CD4-positive, alpha-beta T cell treated with Interleukin-4 for 4 hours (primary cell): Measurements from ENCODE around the gene CLDN7.
A peak's percentile ranks its signal among the peaks of the same experiment; 100 is the strongest.
"Not testable (repeated sequence)": the region's sequence is repeated elsewhere in the genome, so short reads cannot be mapped to it uniquely, and the experiment has no call there.

Experiments used
- DNase-seq: peaks from one replicate; pipeline ENCODE4 v3.0.0-alpha.2; 2020

CLDN7 gene

DNA sequence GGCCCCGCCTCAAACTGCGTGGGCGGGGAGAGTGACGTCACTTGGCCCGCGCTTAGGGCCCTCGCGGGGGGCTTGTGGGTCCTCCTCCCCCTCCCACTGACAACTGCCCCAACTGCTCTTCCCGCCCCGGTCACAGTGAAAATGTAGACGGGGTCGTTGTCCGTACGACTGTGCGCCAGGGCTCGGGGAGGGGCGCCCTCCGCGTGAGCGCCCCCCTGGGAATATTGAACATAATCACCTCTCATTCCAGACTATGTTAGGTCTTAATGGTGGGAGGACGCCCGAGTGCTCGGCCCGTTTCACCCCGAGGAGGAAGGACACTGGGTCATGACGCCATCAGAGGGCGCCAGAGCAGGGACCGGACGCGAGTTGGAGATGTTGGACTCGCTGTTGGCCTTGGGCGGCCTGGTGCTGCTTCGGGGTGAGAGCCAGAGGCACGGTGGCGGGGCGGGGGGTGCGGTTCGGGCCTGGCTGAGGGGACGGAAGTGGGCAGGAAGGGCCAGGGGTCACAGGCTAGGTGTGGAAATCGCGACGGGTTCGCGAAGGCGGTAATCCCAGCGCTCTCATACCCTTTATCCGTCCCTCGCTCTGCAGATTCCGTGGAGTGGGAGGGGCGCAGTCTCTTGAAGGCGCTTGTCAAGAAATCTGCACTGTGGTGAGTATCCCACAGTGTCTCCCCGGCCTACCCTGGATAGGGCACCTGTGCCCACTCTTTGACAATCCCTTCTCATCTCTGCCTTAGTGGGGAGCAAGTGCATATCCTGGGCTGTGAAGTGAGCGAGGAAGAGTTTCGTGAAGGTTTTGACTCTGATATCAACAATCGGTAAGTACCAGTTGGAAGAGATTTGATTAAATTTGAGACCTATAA lies 9.9 kb downstream of the CLDN7 start, which contains the start of gene ELP5:
Gene ELP5, plus strand, starts transcription at position 40 of the 868 bp plus-strand sequence. Its CDS starts 336 bp downstream, at position 376.
- DNase-seq = peak; percentile 88

DNA sequence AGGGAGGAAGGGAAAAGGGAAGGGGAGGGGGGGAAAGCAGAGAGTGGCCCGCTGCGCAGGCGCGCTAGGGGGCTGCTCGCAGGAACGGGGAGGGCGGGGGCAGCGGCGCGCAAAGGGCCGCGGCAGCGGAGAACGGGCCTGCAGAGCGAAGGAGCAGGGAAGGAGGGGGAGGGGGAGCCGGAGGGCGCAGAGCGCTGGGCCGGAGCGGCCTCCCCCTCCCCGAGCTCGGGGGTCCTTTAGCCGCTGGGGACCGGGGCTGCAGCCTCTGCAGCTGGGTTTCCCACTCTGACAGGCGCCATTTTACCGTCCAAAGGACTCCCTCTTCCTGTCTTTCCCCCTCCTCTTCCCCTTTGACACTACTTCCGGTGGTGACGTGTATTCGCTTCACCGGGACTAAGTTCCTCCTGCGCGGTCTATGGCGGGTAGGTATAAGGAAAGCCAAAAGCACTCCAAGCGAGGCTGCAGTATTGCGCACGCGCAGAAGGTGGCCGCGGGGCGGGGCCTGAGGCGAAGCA lies 10.6 kb downstream of the CLDN7 start, which contains the start of gene CTDNEP1:
Gene CTDNEP1, minus strand, starts transcription at position 74 of the 515 bp plus-strand sequence. CDS start 438 bp downstream, outside the sequence.
- peak; percentile 100 for DNase-seq

DNA sequence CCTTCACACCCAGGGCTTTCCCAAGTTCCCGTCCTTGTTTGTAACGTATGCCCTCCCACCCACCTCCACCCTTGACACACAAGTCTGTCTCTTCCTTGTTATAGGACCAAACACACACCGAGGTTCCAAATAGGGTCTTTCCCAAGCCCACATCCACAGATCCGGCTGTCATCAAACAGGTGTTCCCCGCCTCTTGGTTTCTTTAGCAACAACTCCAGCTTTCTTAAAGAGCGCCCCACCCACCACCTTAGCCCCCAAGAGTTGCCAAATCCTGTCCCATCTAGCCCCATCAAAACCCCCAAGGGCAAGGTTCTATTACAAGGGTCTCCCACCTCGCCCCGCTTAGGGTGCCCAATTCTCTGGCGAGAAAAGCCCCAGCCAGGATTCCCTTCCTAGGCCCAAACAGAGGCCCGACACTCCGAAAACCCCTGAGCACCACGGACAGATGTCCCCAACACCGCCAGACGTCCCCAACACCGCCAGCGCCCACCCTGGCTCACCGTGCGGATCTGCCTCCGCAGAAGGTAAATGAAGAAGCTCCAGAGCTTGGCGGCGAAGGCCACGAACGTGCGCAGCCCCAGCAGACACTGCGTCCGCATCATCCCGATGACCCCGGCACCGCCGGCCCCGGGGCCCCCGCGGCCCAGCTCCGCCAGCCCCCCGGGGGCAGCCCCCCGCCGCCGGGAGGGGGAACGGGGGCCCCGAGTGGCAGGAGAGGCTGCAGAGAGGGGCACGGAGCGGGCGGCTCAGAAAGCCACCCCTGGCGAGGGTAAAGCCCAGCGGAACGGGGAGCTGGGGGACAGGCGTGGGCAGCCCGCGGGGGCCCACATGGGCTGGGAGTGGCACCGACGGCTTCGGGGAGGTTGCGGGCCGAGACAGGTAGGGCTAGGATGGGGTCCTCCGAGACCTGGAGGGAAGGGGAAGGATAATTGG lies 11.3 kb downstream of the CLDN7 start:
- no peak for DNase-seq

DNA sequence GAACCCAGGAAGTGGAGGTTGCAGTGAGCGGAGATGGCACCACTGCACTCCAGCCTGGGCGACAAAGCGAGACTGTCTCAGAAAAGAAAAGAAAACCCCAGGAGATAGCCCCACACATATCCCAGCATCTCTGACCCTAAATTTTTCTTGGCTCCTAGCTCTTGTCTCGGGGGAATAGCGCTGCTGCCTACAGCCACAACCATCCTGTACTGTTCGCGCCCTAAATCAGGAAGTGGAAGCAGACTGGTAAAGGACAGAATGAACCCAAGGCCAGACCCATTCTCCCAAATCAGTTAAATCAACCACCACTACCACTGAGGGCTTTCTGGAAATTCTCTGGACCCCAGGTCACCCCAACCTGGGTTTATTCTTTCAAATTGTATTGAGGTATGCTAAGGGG lies 12.4 kb downstream of the CLDN7 start:
- DNase-seq = no peak

DNA sequence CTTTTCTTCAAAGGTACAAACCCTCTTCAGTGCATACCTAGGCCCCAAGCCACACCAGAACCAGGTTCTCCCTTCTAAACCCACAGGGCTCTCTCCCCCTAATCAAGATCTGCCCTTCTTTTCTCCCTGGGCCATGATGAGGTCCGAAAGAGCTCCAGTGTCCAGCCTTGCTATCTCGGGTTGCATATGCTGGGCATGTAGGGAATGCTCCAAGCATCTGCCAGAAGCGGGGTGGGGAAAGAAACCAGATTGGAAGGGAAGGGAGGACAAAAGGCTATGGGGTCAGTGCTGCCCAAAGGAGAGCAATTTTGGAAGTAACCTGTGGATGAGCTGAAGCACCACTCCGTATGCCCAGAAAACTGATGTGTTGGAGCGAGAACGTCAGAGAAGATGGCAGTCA lies 13.1 kb downstream of the CLDN7 start:
- no peak for DNase-seq

DNA sequence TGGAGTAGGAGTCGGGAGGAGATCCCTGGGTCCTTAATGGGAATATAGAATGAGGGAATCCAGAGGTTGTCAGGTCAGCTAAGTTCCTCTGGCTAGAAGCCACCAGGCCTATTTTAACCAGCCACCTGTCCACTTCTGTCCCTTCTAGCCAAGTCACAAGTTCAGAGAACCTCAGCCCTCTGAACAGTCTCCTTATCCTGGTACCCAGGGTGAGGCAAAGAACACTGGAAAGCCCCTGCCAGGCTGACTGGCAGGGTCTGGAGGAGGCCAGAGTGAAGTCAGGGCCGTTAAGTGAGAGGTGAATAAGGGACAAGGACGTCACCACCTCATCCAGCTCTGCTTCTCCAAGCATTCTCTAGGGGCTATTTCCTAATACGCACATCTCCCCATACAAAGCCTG lies 13.5 kb downstream of the CLDN7 start:
- DNase-seq = no peak

DNA sequence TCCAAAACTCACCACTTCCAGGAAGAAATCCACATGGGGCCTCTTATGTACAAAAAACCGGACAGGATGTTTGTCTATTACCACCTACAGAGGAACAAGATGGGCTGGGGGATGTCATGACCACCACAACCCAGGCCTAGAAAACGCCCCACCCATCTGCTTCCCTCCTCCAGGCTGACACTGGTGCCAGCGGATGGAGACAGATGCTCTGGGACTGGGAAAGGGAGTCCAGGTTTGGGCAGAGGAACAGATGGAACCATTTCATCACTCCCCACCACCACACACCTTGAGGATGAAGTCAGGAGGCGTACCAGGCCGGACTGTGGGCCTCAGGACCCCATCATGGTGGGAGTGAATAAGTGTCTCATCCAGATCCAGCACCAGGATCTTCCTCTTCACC lies 15.5 kb downstream of the CLDN7 start:
- DNase-seq = no peak

DNA sequence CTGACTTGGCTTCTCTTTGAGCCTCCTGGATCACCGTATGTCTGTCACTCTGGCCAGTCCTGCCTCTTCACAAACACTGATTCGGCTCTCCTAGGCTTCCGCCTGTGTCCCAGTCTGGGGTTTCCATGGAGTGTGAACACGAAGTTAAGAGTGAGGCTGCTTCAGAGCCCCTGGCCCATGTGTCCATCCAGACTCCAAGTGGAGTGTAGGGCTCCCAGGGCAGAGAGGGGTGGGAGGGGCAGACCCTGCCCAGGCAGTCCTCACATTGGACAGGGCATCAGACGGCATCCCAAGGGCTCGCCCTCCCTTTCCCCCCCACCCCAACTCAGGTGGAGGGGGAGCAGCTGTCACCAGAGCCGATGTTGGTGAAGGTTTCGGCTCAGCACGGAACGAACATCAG lies 18.4 kb downstream of the CLDN7 start:
- not testable (repeated sequence) for DNase-seq

DNA sequence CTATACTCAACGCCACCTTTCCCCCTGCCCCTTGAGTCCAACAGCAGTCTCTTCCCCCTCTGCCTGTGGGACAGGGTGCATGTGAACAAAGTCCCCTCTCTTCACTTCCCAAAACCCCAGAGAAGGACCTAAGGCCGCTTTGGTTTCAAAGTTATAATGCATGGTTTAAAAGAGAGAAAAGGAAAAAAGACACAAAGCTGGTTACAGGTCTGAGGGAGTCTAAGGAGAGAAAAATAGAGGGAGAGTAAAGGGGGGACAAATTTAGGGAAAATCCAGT lies 18.9 kb downstream of the CLDN7 start:
- no peak for DNase-seq

DNA sequence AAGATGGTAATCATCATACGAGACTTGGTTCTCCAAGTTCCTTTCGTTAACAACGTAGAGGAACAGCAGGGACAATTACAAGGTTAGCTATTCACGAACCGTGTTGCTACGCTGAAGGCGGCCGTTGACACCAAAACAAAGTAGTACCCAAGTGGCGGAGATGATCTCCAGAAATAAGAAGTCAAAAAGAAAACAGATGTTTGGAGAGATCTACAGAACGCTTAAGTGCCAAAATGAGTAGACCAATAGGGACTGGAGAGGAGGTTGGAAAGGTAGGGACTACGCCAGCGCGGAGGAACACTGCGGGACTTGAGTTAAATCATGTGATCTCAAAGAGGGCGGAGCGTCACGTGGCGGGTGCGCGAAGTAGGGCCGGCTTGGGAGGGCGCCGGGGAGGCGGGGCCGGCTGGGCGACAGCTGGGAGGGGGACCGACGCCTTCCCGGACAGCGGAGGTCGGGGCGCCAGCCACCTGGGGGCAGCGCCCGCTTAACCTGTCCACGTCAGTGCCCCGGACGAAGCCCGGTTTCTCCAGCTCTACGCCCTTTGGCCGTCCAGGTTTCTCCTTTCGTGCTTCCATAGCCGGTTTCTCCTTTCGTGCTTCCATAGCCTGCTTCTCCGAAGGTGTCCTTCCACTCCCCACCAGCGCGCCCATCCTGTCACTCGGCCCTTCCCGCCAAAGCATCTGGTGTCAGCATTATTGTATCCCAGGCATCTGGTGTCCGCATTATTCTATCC lies 19.4 kb downstream of the CLDN7 start:
- peak; percentile 94 for DNase-seq

DNA sequence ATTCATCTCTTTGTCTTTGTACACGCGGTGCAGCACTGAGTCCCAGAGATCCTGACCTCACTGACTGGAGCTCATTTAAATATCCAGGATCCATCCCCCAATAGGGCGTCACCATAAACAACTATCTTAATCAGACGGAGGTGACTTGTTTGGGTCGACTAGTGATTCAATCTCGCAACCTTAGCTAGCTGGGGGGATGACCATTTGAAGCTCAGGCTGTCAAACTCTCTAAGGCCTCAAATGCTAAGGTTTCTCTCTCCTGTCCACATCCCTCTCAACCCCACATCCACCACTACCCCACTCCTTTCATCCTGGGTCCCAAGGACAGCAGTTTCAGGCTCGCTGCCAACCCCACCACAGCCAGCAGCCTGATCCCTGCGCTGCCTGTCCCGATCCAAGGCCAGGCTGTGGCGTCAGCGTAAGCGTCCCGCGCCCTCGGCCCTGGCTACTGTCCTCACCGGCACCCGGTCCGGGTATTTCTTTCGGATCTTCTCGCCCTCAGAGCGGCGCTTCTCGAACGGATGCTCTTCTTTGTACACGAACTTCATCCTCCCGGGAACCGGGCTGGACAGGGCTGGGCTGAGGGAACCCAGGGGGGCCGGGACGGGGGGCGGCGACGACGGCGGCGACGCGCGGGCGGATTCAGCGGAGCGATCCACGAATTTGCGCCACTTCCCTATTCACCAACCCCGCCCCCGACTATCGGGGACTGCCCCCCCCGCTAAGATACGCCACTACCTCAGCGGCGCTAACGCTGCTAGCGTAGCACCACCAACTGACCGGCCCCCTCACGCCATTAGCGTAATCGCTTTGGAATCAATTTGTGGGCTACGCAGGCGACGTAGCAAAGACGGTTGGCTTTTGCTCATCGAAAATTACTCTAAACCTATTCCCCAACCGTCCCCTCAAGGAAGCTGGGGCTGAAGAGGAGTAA lies 20.2 kb downstream of the CLDN7 start, which contains the start of gene GABARAP:
Gene GABARAP, minus strand, starts transcription at position 667 of the 934 bp plus-strand sequence. Its CDS starts 119 bp downstream, at position 548.
- DNase-seq = peak; percentile 93

DNA sequence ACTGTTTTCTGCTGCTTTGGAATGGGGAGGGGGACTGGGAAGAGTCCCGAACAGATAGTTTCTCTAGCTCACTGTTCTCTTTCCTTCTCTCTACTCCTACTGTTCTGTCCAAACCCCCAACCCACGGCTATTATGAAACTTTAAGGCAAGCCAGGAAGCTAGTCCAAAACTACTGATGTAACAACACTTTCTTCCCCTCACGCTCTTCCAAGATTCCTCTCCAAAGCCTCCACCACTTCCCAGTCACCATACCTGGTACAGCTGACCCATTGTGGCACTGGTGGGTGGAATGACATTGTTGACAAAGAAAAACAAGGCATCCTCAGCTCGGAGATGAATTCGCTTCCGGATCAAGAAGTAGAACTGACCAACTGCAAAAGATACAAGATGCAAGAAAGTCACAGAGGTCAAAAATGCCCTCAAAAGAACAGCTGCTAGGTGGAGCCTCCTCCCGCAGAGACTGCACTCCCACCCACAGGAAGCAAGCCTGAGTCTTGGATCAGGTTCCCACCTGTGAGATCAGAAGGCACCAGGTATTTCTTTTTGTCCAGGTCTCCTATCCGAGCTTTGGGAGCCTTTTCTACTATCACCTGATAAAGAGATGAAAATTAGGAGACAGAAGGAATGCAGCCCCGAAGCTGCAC lies 21.1 kb downstream of the CLDN7 start:
- no peak for DNase-seq

DNA sequence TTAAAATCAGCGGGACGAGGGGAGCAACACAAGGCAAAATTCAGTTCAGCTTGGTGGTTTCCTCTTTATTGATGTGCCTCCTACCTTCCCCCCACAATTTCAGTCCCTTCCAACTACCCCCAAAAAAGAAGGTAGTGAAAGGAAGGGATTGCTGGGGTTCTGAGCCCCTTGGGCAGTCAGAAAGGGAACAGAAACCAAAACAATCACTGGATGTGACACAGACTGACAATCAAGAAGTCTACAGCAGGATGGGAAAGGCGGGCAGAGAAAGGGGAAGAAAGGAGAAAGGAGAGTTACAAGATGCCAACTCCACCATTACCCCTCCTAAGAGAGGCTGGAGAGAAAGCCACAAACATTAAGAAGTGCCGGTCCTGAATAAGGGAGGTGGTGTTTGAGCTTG lies 21.9 kb downstream of the CLDN7 start:
- no peak for DNase-seq

DNA sequence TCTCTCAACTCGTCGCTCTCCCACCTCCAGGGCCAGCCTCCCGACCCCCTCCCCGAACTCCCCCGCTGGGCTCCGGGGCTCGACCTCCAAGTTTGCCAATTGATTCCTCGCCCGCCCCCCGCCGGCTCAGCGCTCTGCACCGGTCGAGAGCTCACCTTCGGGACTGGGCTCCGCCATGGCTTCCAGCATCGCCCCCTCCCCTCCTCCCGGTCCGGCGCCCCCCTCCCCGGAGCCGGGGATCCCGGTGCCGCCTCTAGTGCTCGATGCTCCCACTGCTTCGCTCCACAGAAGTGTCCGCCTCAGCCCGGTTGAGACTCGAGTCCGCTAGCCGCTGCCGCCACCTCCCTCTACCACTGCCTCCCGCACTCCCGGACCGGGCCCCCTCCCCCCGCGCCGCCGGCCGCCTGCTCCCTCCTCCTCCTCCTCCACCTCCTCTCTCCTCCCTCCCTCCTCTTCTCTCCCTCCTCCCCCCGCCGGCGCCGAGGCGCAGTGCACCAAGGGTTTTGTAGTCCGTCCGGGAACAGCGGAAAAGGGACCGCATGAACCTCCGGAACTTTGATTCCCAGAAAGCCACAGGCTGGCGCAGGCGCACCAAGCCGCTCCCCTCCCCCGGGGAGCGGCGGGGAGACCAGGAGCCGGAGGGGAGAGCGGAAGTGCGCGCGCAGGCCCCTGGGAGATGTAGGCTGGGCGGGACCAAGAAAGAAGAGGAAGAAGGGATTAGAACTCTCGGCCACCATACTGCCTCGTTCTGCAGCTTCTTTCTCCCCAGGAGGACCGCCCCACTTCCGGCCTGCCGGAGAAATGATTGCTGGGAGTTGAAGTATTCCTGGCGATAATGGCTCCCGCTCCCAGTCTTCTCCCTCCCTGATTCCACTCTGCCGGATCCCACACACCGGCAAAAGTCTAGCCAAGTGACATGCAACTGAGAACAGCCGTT lies 22.9 kb downstream of the CLDN7 start, which contains the start of gene PHF23:
Gene PHF23, minus strand, starts transcription at position 367 of the 937 bp plus-strand sequence. Its CDS starts 178 bp downstream, at position 189.
- DNase-seq = peak; percentile 100

DNA sequence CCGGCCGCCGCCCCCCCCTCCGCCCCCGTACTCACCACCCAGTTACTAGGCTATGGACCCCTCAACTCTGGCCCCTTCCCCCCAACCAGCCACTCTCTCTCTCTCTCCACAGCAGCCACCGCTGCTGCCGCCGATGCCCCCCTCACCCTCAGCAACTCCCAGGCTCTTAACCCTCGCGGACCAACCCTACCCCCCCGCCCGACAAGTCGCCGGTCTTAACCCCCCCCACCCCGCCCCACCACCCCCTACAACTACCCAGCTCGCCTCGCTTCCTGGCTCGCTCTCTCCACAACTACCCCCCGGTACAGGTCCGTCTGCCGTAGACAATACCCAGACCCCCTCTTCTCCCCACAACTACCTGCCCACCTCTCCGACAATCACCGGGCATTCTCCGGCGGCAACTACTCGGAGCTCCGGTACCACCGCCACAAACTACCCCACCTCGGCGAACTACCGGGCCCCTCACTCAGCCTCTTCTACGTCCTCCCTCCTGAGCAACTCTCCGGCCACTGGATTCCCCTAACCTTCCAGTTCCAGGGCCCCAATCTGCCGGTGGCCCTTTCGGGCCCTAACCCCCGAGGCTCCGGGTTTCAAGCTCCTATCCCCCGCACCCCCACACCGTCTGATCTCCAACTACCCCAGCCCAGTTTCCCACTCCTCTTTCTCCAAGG lies 23.7 kb downstream of the CLDN7 start:
- DNase-seq = no peak

DNA sequence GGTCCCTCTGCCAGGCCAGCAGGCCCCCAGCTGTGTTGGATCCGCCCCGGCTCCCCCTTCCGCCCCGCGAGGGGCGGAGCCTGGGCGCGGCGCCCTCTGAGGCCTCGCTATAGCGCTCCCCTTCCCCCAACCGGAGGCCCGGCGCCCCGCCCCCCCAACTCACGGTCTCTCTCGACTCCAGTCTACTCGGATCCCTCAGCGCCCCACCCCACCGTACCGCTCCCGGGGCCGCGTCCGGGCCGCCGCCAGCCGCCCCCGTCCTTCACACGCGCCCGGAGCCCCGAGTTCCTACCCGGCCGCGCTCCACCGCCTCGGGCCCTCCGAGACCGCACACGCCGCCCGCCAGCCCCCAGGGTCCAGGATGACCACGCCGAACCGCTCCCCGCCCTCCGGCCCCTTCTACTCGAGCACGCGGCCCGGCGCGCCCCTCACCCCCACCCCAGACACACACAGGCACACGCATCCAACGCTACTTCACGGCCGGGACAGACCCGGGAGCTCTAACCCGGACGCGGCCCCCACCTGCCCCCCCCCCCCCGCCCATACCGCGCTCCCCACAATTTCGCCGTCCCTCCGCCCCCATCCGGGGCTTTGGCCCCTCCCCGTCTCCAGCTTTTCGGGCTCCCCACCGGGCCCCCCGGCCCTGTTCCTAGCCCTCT lies 24.4 kb downstream of the CLDN7 start:
- DNase-seq = peak; percentile 82

DNA sequence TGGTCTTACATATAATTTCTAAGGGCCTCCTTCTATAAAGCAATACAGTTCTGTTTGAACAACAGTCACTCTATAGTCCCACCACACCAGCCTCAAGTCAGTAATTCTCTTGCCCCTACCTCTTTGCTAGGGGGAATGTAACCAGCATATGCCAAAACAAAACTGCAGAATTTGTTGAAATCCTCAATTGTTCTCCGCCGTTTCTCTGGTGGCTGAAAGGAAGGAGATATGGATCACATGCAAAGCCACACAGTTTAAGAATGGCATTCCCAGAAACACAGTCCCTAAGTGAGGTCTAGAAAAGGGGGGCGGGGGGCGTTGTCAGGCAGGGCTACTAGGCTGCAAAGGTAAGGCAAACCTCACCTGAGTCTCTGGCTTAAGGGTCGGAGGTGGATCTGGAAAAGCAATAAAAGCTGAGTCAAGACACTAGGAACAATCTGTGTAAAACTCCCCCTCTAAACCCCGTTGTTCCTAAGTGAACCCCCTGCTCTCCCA lies 25.0 kb downstream of the CLDN7 start:
- no peak for DNase-seq

DNA sequence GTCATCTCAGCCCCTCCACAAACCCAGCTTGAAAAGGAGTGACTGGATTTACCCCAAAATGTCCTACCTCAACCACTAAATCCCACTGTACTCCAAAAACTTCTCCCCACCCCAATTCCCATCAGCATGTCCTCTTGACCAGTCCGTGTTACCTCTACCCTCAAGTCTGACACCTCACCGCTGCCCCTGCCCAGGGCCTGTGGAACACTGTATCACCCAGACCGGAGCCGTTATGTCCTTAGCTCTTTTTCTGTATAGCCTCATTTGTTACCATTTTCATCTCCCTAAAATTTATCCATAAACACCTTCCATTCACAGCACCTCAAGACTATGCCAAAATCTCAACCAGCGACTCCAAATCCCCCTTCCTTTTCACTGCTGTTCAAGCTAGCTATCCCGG lies 25.5 kb downstream of the CLDN7 start:
- no peak for DNase-seq
